Uterus (tissue), 2 donors: ENCODE data around the gene EVX1.

Experiments used
- CTCF ChIP-seq, 4 experiments: fragments of 200-600 bp in 2 of 4; fragments of 450-650 bp in 2 of 4; sonication (generic) in 2 of 4; IDR thresholded peaks; one replicate each; pipeline ENCODE4 v1.5.1; 2016 to 2019; ENCODE audit warnings: antibody characterized with exemption in 4 of 4, mild to moderate bottlenecking in 2 of 4, moderate library complexity in 1 of 4
- POLR2A ChIP-seq, 2 donors: fragments of 450-650 bp; IDR thresholded peaks; one replicate each; pipeline ENCODE4 v1.6.1; 2016; ENCODE audit warnings: antibody characterized with exemption in 2 of 2, mild to moderate bottlenecking in 1 of 2, moderate library complexity in 1 of 2

GRCh38 chr7:27269455-27269854 lies 26.9 kb downstream of the EVX1 start:
- TF ChIP-seq CTCF (IDR thresholded peaks at IDR 0.05) (no peak), POLR2A (IDR thresholded peaks at IDR 0.05) (no peak)
